ENCODE measurements around the gene MTAP.

- TF ChIP-seq POLR2A (IDR thresholded peaks at IDR 0.05): no peak
- TF ChIP-seq CTCF (IDR thresholded peaks at IDR 0.05): no peak
These were observed 181.1 kb downstream of the MTAP start for GRCh38 chr9:21983561-21983935.
